ENCODE results near the gene UTS2B. TPM values are rescaled to one million over a fixed set of nuclear protein-coding genes. Genes with fewer than 3 reads are reported as not detected.

The UTS2B gene
- total RNA-seq, 4 donors from 2014 or later = 0.38 TPM; not detected in 3

GRCh38 chr3:191360620-191361019 is 30.3 kb upstream of the UTS2B start:
- no peak overlapping the region for H3K27ac ChIP-seq
- H3K4me3 ChIP-seq = no peak overlapping the region
- WGBS, 2 donors = 55 to 65% methylated on average over 3 of the region's 3 CpGs
- H3K27me3 ChIP-seq = no peaks in the 10 kb centered on the region
- TF ChIP-seq CTCF (IDR thresholded peaks at IDR 0.05) (no peak), POLR2A (IDR thresholded peaks at IDR 0.05) (no peak)
- no peaks in the 10 kb centered on the region for H3K9me3 ChIP-seq
- peaks cover 0 to 50% (median 0%) of the 10 kb centered on the region in 3 donors for H3K36me3 ChIP-seq
- intact Hi-C loops (cut with DNase I) = no loop called here
- no peak for DNase-seq
- peaks cover 0 to 36% (median 13%) of the 10 kb centered on the region in 3 donors for H3K4me1 ChIP-seq

GRCh38 chr3:191358929-191359328 is 28.6 kb upstream of the UTS2B start:
- Histone ChIP-seq H3K9me3 (no peaks in the 10 kb centered on the region), H3K4me1 (peaks cover 0 to 41% (median 13%) of the 10 kb centered on the region in 3 donors), H3K36me3 (peaks cover 0 to 46% (median 0%) of the 10 kb centered on the region in 3 donors), H3K27ac (no peak overlapping the region), H3K27me3 (no peaks in the 10 kb centered on the region), H3K4me3 (no peak overlapping the region)
- no peak for DNase-seq
- 22 to 46% methylated on average over 2 of the region's 2 CpGs for WGBS, 2 donors
- intact Hi-C loops (cut with DNase I) = no loop called here
- TF ChIP-seq POLR2A (IDR thresholded peaks at IDR 0.05) (no peak), CTCF (IDR thresholded peaks at IDR 0.05) (no peak)

GRCh38 chr3:191357909-191358308 is 27.6 kb upstream of the UTS2B start:
- H3K4me1 ChIP-seq = peaks cover 0 to 46% (median 13%) of the 10 kb centered on the region in 3 donors
- intact Hi-C loops (cut with DNase I) = no loop called here
- no peaks in the 10 kb centered on the region for H3K27me3 ChIP-seq
- no peaks in the 10 kb centered on the region for H3K9me3 ChIP-seq
- 69 to 77% methylated on average over 6 of the region's 6 CpGs for WGBS, 2 donors
- no peak for DNase-seq
- no peak overlapping the region for H3K27ac ChIP-seq
- H3K4me3 ChIP-seq = no peak overlapping the region
- TF ChIP-seq POLR2A (IDR thresholded peaks at IDR 0.05) (no peak), CTCF (IDR thresholded peaks at IDR 0.05) (no peak)
- H3K36me3 ChIP-seq = peaks cover 0 to 37% (median 0%) of the 10 kb centered on the region in 3 donors

GRCh38 chr3:191356631-191357439 is 26.5 kb upstream of the UTS2B start:
- WGBS, 2 donors = 25 to 39% methylated on average over 5 of the region's 5 CpGs
- peaks cover 0 to 26% (median 0%) of the 10 kb centered on the region in 3 donors for H3K36me3 ChIP-seq
- H3K4me3 ChIP-seq = no peak overlapping the region
- peaks cover 0 to 57% (median 14%) of the 10 kb centered on the region in 3 donors for H3K4me1 ChIP-seq
- intact Hi-C loops (cut with DNase I) = no loop called here
- H3K27me3 ChIP-seq = no peaks in the 10 kb centered on the region
- H3K9me3 ChIP-seq = no peaks in the 10 kb centered on the region
- no peak for DNase-seq
- TF ChIP-seq POLR2A (IDR thresholded peaks at IDR 0.05) (no peak), CTCF (IDR thresholded peaks at IDR 0.05) (no peak)
- H3K27ac ChIP-seq = peak overlapping the region in 3 of 4 donors; percentile 30 to 66 (median 56)

GRCh38 chr3:191355406-191355805 is 25.1 kb upstream of the UTS2B start:
- TF ChIP-seq POLR2A (IDR thresholded peaks at IDR 0.05) (no peak), CTCF (IDR thresholded peaks at IDR 0.05) (no peak)
- Histone ChIP-seq H3K36me3 (peaks cover 0 to 13% (median 0%) of the 10 kb centered on the region in 3 donors), H3K4me1 (peaks cover 0 to 65% (median 23%) of the 10 kb centered on the region in 3 donors), H3K9me3 (no peaks in the 10 kb centered on the region), H3K4me3 (no peak overlapping the region), H3K27ac (no peak overlapping the region), H3K27me3 (no peaks in the 10 kb centered on the region)
- WGBS, 2 donors = 69 to 87% methylated on average over 4 of the region's 4 CpGs
- no peak for DNase-seq
- intact Hi-C loops (cut with DNase I) = no loop called here
